ENCODE data around the gene RASA2.
A peak's percentile ranks its signal among the peaks of the same experiment; 100 is the strongest.
"Not testable (repeated sequence)": the region's sequence is repeated elsewhere in the genome, so short reads cannot be mapped to it uniquely, and the experiment has no call there.

RASA2 gene

GRCh38 chr3:141498598-141499223, 11.9 kb downstream of the RASA2 start:
- DNase-seq = peak; percentile 96

GRCh38 chr3:141499284-141499683, 12.5 kb downstream of the RASA2 start:
- no peak for DNase-seq

DNA sequence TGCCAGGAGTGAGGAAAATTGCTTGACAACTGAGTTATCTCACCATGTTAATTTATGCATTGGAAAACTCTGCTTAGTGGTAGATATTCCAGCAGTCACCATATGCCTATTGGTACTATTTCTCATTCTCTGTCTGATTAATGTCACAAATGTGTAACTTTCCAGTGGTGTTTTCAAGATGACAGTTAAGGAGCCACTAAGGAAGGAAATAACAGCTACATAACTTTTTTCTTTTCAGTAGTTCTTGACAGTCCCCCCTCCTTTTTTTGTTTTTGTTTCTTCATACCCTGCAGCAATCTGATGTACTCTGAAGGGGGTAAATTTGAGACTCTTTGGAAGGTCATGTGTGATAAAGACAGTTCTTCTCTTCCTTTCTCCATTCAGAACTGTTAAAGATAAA, 13.1 kb downstream of the RASA2 start:
- no peak for DNase-seq

- no peak for DNase-seq
Measured at GRCh38 chr3:141500397-141500796, 13.6 kb downstream of the RASA2 start.

DNA sequence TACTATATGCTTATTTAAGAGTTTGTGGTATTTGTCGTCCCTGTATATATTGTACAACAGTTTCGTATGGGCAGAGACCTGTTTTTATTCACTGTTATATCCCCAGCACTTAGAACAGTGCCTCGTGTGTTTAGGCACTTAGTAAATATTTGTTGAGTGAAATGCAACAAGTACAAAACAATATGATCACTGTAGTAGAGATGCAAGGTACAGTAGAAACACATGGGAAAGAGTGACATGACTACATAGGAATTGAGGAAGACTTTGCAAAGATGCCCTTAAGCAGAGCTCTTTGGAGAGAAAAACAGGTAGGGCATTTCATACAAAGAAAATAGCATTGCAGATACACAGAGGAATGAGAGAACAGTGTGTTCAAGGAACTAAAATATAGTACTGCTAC, 18.3 kb downstream of the RASA2 start:
- no peak for DNase-seq

- DNase-seq = no peak
Measured at GRCh38 chr3:141506071-141506470, 19.2 kb downstream of the RASA2 start.

- no peak for DNase-seq
Measured at GRCh38 chr3:141507392-141508066, 20.7 kb downstream of the RASA2 start.

GRCh38 chr3:141508067-141508436, 21.2 kb downstream of the RASA2 start:
- DNase-seq = no peak

DNA sequence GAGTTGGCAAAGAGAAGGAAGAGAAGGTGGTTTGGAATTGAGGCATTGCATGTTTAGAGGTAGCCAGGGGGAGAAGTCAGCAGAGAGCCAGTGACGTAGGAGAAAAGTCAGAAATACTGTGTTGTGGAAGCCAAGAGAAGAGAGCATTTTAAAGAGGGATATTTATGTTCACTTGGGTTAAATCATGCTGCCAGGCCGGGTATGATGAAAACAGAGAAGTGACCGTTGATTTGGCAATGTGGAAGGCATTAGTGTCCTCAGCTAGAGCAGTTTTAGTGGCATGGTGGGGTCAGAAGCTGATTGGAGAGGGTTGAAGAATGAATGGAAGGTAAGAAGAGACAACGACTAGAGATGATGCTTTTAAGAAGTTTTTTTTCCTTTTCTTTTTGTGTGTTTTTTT, 24.5 kb downstream of the RASA2 start:
- DNase-seq = no peak

DNA sequence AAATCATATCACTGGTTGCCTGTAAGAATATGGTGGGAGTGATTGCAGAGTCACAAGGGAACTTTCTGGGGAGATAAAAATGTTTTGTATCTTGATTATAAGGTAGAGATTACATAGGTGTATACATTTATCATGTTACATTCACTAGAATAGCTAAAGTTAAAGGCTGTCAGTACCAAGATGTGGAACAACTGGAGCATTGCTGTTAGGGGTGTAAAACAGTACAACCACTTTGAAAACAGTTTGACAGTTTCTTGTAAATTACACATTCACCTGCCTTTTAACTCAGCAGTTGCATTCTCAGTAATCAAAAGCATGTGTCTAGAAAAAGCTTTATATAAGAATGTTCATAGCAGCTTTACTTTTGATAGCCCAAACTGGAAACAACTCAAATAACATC, 27.6 kb downstream of the RASA2 start:
- no peak for DNase-seq

- no peak for DNase-seq
Measured at GRCh38 chr3:141519587-141519986, 32.8 kb downstream of the RASA2 start.

DNA sequence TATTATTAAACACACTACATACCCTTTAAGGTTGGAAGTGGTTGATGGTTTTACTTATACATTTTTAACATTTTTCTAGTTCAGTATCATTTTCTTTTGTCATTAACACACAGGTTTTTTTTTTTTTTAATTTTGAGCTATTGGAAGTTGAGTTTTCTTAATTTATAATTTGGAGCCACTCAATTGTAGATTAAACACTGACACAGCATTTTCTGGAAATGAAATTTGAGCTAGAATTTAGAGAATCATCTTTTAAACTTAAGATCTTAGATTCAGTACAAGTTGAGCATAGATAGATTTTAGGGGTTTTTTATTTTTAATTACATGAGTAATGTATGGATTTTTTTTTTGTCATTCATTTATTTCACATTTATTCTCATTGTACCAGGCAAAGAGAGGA, 35.0 kb downstream of the RASA2 start:
- no peak for DNase-seq

DNA sequence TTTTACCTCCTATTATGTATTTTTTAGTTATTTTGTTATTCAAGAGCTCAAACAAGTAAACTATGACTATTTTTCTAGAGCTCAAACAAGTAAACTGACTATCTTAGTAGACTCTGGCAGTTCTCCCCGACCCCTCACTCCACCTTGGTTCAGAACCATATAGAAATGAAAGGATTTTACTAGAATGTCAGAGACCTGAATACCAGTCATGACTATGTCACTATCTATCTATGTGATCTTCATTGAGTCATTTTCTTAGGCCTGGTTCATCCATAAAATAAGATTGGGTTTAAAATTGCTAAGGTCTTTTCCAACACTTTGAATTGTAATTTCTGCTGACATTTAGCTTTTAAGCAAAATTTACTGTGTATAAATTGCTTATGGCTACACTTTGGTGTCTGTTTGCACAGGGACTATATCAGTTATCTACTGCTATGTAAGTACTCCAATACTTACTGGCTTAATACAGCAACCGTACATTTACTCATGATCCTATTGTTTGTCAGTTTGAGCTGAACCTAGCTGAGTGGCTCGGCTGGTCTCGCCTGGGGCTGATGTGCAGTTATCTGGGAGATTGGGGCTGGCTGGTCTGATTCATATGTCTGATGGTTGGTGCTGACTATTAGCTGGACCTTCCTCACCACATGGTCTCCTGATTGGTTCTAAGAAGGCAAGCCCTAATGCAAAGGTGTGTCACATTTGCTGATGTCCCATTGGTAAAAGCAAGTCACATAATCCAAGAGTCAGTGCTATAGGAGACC, 37.0 kb downstream of the RASA2 start:
- DNase-seq = no peak

DNA sequence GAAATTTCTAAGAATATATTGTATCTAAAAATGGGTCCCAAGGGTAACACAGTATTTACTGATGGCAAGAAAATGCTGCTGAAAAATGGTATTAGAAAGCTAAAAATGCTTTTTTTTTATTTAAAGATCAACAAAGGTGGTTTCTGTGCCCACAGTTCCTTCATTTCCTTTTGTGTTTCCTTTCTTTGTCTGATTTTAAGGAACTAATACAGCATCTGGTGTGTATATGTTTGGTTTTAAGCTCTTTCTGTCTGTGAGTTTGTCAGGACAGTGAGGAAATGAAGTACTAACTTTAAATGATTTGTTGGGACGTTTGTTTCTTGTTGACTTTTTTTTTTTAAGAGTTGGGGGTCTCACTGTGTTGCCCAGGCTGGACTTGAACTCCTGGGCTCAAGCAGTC, 38.2 kb downstream of the RASA2 start:
- no peak for DNase-seq

- no peak for DNase-seq
Measured at GRCh38 chr3:141525814-141526213, 39.0 kb downstream of the RASA2 start.

DNA sequence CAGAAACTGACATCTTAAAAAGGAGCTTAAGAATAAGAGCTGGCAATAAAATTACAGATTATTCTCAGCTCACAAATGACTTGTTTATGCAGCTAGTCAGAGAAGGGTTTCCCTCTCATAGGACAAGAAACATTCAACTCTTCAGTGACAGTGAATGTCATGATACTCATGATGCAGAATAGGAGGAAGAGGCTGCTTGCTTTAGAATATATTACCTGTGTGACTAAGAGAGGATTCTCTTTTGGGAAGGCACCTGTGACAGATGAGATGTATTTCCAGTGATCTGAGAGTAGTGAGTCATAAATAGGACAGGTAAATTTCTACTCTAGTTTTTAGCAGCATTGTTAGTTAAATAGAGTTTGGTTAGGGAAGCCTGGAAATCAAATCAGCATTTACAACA, 39.9 kb downstream of the RASA2 start:
- peak; percentile 13 for DNase-seq

DNA sequence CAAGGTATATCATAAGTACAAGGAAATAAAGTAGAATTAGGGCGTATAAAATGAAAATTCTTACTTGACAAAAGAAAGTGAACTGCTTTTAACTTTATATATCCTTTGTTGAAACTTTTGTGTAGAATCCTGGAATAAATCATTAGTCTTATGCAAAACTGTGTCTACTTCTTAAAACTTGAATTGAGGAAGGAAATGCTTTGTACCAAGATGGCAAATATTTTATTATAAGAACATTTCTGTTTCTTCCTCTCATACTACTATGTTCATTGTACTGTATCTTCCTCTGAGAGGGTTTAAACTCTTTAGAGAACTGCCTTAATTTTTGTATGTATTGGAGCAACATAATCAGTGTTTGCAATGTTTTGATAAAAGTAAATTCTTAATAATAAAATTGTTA, 42.0 kb downstream of the RASA2 start:
- DNase-seq = no peak

GRCh38 chr3:141529256-141529655, 42.4 kb downstream of the RASA2 start:
- DNase-seq = no peak

GRCh38 chr3:141529717-141530414, 43.0 kb downstream of the RASA2 start:
- DNase-seq = peak; percentile 12

DNA sequence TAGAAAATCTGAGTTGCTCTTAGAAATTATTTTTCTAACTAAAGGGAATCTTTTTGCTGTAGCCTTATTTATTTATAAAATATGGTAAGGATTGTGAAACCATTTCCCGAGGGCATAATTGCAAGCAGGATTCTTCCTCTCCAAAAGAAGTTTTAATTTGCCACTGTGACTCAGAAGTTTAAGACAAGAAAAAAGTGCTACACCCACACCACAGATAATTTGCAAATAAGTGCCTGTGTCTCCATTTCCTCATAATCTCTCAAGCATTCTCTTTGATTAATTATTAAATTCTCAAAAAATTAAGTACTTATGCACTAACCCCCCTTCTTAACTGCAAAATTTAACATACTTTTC, 43.6 kb downstream of the RASA2 start:
- DNase-seq = peak; percentile 22

DNA sequence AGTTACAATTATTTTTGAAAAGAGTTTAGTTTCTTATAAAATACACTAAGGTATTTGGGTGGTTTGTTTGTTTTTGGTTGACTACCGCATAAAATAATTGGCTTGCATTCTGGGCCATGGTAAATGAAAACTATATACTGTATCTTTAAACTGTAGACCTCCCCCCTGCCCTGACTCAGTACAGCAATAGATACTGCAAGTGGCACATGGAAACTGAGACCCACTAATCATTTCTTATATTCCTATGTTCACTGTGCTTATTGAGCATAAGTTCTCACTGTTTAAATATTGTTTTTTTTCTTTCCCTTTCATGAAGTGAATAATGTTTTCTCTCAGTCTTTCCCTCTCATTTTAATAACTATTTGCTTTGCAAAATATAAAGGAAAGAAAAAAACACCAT, 45.8 kb downstream of the RASA2 start:
- DNase-seq = no peak

DNA sequence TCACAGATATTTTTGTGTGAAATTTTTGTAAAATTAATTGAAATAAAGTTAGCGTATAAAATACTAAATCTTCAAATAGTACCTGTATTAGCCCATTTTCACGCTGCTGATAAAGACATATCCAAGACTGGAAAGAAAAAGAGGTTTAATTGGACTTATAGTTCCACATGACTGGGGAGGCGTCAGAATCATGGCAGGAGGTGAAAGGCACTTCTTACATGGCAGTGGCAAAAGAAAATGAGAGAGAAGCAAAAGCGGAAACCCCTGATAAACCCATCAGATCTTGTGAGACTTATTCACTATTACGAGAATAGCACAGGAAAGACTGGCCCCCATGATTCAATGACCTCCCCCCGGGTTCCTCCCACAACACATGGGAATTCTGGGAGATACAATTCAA, 49.2 kb downstream of the RASA2 start:
- not testable (repeated sequence) for DNase-seq

- DNase-seq = no peak
Measured at GRCh38 chr3:141537856-141538255, 51.0 kb downstream of the RASA2 start.

Measured in OCI-M1 (cell line).